Hematopoietic multipotent progenitor cell (in vitro differentiated cells): ENCODE results near the gene GSN. TPM values are rescaled to one million over a fixed set of nuclear protein-coding genes. Genes with fewer than 3 reads are reported as not detected.
"Not testable (repeated sequence)": the region's sequence is repeated elsewhere in the genome, so short reads cannot be mapped to it uniquely, and the experiment has no call there.

Experiments used
- DNase-seq, 3 donors: peaks; one replicate each; pipeline ENCODE4 v3.0.0-alpha.2; 2011 to 2015; ENCODE audit warnings: low read depth in 2 of 3, low spot score in 2 of 3
- total RNA-seq: library from RNA; depleted of rRNA; stranded (reverse); fragments of >200 nt; gene quantifications from one replicate; pipeline ENCODE4 v1.2.3, GENCODE V29; 2012

GSN gene
- total RNA-seq, 1 donor = 384 TPM

DNA sequence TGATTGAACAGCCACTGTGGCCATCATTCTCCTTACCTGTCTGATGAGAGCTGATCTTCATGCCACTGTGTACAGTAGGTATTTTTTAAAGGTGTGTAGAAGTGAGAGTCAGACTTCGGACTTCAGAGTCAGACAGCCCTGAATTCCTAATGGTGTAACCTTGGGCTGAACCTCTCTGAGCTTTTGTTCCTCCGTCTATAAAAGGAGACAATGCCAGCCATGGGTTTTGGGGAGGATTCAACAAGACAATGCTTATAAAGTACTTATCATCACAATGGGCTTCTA, 18.7 kb downstream of the GSN start:
- no peak for DNase-seq

DNA sequence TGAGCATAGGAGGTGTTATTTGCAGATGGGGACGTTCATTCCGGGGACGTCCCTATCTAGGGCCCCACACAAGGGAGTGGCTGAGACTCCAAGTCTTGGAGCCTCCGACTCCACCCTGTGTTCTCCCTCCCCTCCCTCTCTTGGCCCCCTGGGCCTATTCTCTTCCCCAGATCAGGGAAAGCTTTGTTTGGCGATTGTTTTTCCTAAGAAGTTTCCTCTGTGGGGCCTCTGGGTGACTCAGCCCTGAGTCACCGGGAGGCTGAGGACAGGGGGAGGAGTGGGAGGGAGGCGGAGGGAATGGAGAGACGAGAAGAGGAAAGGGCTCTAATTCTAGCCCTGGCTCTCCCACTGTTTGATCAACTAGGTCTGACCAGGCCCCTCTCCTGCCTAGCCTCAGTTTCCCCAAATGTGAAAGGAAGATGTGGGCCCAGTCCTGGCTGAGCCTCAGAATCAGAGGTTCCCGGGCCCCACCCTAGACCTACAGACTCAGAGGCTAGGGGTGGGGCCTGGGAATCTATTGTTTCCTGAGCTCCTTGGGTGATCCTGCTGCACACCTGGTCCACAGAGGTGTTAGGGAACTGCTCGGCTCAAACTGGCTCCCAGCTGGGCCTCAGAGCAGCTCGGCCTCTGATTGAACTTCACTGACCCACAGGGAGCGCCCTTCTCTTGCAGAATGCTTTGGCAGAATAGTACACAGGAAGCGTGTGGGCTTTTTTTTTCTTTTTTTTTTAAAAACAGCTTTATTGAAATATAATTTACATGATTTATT, 19.2 kb downstream of the GSN start:
- peak in 2 of 3 donors; percentile 61 to 86 for DNase-seq

DNA sequence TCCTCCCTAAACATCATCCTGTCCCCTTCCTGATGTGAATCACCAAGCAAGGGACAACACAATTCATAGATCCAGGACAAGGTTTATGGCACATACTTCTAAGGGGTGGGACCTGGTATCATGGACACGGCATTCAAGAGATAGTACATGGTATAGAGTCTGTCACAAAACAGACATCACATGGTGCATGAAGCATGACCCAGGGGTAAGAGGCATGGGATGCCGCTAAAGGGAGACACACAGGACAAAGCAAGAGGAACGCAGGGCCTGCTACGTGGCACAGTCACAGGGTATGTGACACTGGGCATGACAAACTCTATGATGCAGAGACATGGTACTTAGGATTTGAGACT, 20.7 kb downstream of the GSN start:
- no peak for DNase-seq

DNA sequence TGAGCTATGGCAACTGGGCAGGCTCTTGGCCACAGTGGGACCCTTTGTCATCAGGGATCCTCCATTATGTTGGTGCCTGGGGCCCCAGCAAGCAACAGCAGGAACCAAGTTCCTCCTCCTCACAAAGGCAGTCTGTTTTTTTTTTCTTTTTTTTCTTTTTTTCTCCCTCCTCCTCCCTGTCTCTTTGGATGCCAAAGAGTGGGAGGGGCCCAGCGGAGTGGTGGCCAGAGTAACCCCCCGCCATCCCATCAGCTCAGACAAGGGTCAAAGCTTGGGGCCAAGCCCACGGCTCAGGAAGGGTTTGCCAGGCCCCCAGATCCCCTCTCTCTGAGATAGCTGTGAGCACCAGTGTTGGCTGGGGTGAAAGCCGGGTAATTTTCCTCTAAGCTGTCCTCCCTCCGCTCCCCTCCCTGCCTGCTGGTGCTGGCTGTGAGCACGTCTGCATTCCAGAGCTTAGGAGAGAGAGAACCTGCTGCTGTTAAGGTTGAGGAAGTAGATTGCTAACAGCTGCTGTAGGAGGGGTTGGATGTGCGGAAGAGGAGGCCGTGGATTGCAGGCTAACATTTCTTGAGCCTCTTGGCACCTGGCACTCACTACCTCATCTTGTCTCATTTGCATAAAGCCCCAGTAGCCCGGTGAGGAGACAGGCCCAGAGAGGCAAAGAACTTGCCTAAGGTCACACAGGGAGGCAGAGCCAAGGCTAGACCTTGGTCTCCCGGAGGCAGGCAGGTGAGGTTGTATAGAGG, 21.2 kb downstream of the GSN start:
- peak in 1 of 3 donors; percentile 74 for DNase-seq

DNA sequence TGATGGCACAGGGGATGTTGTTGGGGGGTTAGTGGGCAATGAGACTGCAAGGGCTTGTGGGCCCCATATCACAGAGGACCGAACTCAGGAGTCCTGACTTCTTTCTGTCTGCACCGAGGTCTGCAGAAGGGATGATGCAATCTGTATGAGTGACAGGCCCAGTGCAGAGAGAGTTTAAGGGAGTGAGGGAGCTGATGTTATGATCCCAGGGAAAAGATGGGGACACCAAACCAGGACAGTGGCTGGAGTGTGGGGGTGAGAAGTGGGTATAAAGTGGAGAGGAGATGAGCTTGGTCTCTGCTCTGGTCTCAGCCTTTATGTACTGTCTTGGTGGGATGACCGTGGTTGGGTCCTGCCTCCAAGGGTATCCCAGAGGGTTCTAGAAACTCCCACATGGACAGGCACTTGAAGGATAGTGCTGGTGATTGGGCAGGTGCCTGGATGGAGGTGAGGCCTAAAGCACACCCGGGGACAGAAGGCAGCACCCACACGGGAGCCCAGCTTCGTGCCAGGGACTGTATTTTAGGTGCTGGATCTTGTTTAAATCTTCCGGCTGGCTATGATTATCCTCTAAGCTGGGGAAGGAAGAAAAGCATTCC, 21.9 kb downstream of the GSN start:
- DNase-seq = no peak

DNA sequence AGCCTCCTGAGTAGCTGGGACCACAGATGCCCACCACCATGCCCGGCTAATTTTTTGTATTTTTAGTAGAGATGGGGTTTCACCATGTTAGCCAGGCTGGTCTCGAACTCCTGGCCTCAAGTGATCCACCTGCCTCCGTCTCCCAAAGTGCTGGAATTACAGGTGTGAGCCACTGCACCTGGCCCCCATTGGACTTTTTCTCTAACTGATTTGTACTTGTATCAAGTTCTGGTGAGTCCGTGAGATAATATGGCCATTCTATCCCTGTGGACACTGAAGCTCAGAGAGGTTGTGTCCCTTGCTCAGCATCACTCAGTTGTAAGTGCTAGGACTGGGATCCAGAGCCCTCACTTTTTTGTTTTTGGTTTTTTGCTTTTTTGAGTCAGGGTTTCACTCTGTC, 23.6 kb downstream of the GSN start:
- DNase-seq = not testable (repeated sequence)

DNA sequence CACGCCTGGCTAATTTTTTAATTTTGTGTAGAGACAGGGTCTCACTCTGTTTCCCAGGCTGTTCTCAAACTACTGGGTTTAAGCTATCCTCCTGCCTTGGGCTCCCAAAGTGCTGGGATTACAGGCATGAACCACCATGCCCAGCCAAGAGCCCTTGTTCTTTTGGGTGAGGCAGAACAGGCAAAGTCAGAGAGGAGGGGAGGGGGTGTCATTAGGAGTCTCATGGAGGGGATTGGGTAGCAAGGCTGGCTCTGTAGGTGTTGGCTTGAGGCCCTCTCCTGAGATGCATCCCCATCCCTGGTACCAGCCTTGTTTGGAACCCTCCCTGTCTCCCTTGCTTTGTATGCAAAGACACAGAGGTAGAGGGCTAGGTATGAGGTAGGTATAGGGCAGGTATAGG, 24.1 kb downstream of the GSN start:
- no peak for DNase-seq

DNA sequence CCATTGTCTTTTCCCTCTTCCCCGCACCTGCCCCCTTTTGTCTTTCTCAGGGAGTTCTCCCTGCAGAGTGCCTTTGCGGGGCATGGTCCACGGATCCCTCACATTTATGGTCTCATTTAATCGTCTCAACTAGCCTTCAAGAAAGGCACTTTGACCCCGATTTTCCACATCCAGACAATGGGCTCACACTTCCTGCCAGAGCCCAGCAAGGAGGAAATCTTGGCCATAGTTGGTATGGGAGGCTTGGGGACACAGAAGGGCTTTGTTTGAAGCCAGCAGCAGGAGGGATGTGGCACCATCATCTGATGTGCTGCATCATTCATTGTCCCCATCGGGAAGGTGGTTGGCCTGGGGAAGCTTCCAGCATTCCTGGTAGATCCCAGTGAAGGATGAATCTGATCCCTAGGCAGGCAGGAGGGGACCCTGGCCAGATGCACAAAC, 24.9 kb downstream of the GSN start:
- DNase-seq = no peak

DNA sequence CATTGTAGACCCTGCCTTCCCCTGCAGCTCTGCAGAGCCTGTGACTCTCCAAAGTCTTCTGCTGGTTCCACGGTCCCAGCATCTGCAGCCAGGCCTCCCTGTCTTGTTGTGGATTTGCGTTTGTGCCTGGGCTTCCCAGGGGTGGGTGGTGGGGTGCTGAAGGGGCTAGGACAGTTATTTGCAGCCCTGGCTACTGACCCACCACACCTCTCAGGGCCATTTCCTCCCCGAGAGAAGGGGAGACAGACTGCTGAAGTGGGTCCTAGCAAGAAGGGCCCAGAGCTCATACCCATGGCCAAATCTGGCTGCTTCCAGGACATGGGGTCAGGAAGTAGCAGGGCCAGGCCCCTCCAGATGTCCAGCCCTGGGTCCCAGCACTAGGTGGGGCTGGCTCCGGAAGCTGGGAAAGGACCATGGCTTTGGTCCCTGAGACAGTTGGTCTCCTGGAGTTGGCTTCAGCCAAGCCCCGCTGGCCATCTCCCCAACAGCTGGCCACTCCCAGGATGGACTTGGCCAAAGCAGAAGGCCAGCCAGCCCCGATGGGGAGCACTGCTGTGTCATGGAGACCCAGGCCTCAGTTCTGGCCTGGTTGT, 26.3 kb downstream of the GSN start:
- no peak for DNase-seq

DNA sequence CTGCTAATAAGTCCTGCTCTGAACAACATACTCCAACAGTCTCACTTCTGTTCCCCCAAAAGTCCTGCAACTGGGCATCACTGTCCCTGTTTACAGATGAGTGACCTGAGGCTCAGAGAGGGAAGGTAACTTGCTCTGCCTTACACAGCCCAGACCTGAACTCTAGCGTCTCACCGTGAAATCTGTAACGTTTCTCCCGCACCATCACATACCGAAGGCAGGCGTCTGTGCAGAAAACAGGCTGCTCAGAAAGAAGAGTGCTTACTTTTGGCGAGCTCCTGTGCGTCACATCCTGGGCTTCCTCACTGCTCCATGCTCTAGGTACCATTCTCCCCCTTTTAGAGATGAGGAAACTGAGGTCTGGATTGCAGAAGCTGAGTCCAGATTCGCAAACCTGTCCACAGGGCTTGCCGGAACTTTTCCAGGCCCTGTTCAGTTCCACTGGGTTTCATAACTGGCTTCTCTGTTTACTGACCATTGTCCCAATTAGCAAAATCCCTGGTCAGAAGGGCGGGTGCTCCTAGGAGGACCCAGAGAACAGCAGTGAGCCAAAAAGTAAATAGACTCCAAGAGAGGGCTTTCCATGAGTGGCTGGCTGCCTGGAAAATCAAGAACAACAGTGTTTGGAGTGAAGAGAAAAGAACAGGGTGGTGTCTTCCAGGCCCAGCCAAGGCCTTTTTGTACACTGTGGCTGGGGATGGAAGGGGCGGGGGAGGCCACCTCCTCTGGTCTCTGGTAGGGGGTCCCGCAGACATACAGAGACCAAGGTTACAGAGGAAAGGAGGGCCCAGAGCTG, 27.1 kb downstream of the GSN start:
- no peak for DNase-seq

DNA sequence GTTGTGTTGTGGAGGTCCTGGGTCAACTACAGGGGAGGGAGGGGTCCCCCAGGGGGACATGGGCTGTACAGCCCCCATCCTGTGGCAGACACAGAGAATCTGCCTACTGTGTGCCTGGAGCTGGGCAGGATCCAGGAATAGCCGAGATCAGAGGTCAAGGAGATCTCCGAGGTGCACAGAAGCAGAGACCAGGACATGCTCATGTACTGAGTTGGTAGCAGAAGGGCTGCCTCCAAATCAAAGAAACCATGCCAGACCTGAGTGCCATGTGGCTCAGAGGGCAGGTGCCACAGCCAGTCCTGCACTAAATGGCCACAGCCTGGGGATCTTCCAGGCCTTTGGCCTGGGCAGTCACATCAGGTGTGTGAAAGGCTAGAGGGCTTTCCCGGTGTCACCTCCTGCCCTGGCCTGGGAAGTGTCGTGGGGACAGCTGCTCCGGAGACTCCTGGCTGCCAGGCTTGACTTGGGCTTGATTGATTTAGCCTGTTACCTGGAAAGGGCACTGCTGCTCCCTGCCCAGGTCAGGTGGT, 27.8 kb downstream of the GSN start:
- DNase-seq = no peak

DNA sequence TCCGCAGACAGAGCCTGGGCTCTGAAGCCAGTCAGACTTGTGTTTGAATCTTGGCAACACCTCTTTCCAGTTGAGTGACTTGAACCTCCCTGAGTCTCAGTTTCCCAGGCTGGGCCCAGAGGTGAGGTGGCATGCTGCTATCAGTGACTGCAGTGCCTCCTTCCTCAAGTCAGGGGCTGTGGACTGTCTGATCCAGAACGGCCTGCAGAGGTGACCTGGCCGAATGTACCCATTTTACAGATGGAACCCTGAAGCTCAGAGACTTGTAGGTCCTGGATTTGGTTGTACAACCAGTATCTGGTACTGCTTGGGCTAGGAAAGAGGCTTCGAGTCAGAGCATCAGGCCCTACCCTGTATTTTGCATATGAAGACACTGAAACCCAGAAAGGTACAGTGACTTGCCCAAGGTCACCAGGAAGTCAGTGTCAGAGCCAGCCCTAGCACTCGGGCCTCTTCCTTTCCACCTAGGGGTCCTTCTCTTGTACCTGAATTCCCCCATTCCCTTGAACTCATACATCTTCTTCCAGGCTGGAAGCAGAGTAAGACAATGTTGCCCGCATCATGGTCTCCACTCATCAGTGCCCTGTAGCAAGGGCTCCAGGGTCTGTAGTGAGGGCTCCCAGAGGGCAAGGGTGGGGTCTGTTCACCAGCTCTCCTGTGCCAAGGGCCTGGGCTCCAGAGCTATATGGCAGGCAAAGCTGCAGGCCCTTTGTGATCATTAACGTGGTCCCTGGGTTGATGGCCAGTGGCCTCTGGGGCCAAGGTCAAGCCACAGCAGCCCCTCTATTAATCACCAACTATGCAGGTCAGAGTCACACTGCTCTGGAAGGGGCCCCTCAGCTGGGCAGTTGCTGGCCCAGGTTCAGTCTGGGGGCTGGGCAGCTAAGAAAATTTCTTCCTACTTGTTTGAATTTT, 28.5 kb downstream of the GSN start:
- no peak for DNase-seq

DNA sequence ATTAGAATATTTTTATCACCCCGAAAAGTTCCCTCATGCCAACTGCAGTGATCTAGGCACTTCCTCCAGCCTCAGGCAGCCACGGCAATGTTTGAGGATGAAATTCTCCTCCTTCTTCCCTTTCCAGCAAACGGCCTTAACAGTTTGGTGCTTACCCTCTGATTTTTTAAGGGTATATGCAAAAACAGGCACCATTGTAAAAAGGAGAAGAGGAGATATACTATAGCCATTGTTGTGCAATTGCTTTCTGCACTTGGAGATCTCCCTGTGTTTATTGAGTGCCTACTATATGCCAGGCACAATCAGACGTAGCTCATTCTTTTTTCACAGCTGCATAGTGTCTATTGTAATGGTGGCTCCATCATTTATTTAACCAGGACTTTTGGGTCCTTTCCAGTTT, 29.4 kb downstream of the GSN start:
- no peak for DNase-seq

DNA sequence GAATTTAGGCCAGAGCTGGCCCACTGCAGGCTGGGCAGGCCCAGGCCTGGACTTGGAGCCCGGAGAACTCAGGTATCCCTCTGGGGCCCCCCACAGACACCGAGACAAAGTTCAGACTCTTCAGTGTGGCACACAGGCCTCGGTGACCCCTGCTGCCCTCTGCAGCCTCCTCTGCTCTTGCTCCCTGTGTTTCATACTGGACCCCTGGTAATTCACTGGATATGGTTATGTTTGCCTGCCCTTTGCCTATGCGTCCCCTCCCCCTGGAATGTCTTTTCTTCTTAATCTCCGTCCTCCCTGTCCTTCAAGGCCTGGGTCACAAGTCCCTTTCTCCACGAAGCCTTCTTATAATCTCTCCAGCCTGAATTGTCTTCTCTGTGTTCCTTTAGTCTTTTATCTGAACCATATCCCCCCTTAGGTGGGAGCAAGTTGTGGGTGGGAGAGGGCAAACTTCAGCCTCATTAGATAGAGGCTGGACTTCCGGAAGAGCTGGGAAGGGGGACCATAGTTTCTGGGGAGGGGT, 30.1 kb downstream of the GSN start:
- DNase-seq = no peak

DNA sequence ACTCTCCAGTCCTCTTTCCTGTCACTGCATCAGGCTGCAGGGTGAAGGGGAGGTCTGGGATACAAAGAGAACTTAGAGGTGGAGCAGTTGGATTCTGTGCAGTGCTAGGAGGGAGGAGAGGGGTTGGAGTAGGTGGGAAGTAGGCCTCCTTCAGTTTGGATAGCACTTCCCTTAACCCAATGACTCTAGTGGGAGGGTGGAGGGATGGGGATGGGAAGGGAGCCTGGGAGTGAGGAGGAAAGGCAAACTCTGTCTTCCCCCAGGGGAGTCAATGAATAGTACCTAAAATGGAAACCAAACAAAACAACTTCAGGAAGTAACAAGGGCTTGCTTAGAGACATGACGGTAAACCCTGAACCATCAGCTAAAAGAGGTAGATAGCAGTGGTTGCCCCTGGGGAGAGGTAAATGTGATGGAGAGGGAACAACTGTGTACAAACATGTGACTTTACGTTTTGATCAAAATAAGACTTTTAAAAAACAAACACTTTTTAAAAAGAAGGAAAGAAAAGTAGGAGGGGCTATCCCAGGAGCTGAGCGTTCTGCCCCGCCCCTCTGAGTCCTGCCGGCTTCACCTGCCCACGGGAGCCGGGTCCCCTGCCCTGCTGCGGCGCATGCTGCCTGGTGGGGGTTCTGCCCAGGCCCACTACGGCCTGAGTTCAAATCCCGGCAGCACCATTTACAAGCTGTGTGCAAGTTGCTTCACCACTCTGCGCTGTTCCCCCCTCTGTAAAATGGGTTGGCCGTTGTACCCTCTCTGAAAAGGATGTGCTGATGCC, 30.9 kb downstream of the GSN start:
- DNase-seq = peak in 1 of 3 donors; percentile 36

DNA sequence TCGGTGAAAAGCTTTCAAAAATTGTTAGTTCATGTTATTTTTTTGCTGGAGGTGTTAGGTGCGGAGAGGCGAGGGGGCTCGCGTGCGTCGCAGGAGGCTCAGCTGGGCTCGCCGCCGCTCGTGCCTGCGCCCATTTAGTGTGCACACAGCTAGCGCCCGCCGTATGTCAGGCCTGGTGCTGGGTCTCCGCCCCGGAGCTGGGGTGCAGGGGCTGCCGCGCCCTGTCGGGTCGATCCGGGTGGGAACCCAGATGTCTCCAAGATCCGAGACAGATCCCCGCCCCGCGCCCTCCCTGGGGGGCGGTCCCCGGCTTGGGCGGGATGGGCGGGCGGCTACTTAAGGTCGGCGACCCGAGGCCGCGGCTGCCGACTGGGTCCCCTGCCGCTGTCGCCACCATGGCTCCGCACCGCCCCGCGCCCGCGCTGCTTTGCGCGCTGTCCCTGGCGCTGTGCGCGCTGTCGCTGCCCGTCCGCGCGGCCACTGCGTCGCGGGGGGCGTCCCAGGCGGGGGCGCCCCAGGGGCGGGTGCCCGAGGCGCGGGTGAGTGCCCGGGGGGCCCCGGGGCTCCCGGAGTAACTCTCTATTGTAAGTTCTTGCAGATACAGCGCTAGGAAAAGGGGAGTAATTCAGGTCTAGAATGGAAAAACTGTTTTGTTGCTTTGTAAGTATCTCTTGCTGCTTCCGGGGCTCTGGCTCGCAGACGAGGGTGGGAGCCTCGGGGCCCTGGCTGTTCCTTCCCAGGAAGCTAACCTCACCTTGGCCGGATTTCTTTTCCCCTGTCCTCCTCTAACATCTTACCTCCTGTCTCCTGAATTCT, 31.7 kb downstream of the GSN start:
- peak in 1 of 3 donors; percentile 40 for DNase-seq

DNA sequence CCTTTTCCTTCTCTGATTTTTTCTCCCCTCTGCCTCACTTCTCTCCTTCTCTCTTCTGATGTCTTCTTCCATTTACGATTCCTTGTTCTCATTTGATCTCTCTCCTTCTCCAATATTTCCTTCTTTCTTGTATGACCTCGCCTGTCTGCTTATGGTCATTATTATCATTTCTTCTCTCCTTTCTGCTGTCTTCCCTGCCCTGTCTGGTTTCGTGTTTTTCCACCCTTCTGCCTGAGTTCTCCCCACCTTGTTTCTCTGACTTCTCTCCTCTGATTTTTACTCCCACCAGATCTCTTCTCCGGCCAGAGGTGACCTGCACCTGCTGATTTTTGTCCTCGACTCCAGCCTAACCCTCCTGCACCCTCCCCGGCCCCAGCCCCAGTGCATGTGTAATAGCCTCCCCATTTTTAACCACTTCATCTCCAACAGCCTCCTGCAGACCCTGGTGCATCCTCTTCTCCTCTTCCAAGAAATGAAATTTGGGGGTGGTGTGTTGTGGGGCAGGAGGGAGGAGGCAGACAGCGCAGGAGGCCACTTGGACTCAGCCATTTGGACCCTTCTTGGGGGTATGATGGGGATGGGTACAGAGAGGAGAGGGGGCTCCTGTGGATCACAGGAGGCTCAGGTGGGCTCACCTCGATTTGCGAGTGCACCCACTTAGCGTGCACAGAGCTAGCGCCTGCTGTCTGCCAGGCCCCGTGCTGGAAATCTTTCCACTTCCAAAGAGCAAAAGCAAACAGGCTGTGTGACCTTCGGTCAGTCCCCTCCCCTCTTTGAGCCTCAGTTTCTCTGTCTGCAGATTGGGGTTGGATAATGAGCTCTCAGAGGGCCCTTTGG, 32.5 kb downstream of the GSN start:
- DNase-seq = no peak
